OCI-LY3 (cell line): ENCODE measurements around the gene MED10.

Experiments used
- CTCF ChIP-seq: fragments of 200-600, 300-600 bp; sonication (generic); IDR thresholded peaks from 2 replicates; pipeline ENCODE4 v1.5.1; 2014; ENCODE audit warnings: antibody characterized with exemption, low read length, low read depth
- EZH2phosphoT487 ChIP-seq: fragments of 200-600 bp; shearing (Covaris generic); IDR thresholded peaks from 2 replicates; pipeline ENCODE4 v1.6.1; 2018; ENCODE audit warnings: antibody characterized with exemption, mixed run types, low read depth

GRCh38 chr5:6349387-6349786 is 29.0 kb downstream of the MED10 start:
- no peak for TF ChIP-seq CTCF
- TF ChIP-seq EZH2phosphoT487: no peak
